ENCODE data around the gene SRC. TPM values are rescaled to one million over a fixed set of nuclear protein-coding genes. Genes with fewer than 3 reads are reported as not detected.

The SRC gene
- total RNA-seq, 2 donors from 2014 or later, result 61.2 to 149 TPM

DNA sequence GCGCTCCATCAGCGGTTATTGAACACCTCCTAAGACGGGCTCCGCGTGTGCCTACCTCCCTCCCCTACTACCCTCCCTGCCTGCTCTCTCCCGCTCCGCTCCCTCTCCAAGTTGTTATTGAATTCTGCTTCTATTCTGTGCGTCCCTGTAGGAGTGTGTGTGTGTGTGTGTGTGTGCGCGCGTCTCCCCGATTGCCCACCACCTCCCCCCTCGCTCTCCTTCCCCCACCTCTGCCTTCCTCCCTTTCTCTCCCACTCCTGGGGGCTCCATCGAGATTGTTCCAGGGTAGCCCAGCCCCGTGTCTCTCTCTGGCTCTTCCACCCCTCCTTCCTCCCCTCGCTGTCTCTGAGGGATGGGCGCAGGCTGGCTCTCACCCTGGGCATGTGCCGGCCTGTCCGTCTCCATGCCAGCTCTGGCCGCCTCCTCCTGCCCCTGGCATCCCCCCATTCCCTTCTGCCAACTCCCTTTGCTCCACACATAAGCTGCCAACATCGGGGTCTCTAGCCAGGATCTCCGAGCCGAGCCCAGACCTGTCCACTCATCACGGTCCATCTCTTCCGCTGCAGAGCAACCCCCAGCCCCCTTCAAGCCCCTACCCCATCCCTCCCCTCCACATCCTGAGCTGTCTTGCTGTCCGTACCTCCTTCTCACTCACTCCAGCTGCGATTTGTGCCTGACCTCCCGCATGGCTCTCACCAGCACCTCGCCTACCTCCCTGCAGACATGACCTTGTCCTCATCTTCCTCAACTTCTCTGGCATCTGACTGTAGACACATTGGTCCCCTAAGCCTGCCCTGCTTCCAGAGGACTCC, 68.5 kb downstream of the SRC start:
- no peak overlapping the region for H3K27ac ChIP-seq
- no peaks in the 10 kb centered on the region for H3K36me3 ChIP-seq
- intact Hi-C loops (cut with DNase I), result no loop called here
- TF ChIP-seq POLR2AphosphoS5 (IDR thresholded peaks at IDR 0.05), result no peak
- TF ChIP-seq CTCF (IDR thresholded peaks at IDR 0.05), result no peak
- no peak for TF ChIP-seq POLR2A (IDR thresholded peaks at IDR 0.05)
- no peaks in the 10 kb centered on the region for H3K9me3 ChIP-seq
- DNase-seq (ENCODE audit: low spot score), result no peak
- H3K4me3 ChIP-seq, result no peak overlapping the region
- no peaks in the 10 kb centered on the region for H3K4me1 ChIP-seq (replicated peaks)
- WGBS, result 21% methylated on average over 29 of the region's 29 CpGs
- H3K27me3 ChIP-seq (replicated peaks; ENCODE audit: insufficient read depth), result no peaks in the 10 kb centered on the region

GRCh38 chr20:37415118-37416085, 69.5 kb downstream of the SRC start:
- no peak for DNase-seq (ENCODE audit: low spot score)
- Histone ChIP-seq H3K36me3 (no peaks in the 10 kb centered on the region), H3K9me3 (no peaks in the 10 kb centered on the region), H3K27ac (no peak overlapping the region), H3K4me3 (no peak overlapping the region), H3K27me3 (replicated peaks; ENCODE audit: insufficient read depth) (no peaks in the 10 kb centered on the region), H3K4me1 (replicated peaks) (no peaks in the 10 kb centered on the region)
- intact Hi-C loops (cut with DNase I), result no loop called here
- 87% methylated on average over 30 of the region's 30 CpGs for WGBS
- no peak for TF ChIP-seq POLR2A (IDR thresholded peaks at IDR 0.05)
- no peak for TF ChIP-seq POLR2AphosphoS5 (IDR thresholded peaks at IDR 0.05)
- TF ChIP-seq CTCF (IDR thresholded peaks at IDR 0.05), result no peak

GRCh38 chr20:37416100-37416847, 70.3 kb downstream of the SRC start:
- no peaks in the 10 kb centered on the region for H3K4me1 ChIP-seq (replicated peaks)
- no peak overlapping the region for H3K4me3 ChIP-seq
- TF ChIP-seq POLR2A (IDR thresholded peaks at IDR 0.05) (no peak), POLR2AphosphoS5 (IDR thresholded peaks at IDR 0.05) (no peak), CTCF (IDR thresholded peaks at IDR 0.05) (no peak)
- DNase-seq (ENCODE audit: low spot score), result no peak
- intact Hi-C loops (cut with DNase I), result no loop called here
- WGBS, result 84% methylated on average over 24 of the region's 27 CpGs
- H3K27me3 ChIP-seq (replicated peaks; ENCODE audit: insufficient read depth), result no peaks in the 10 kb centered on the region
- no peaks in the 10 kb centered on the region for H3K36me3 ChIP-seq
- H3K27ac ChIP-seq, result no peak overlapping the region
- no peaks in the 10 kb centered on the region for H3K9me3 ChIP-seq

- H3K4me1 ChIP-seq (replicated peaks), result no peaks in the 10 kb centered on the region
- H3K4me3 ChIP-seq, result no peak overlapping the region
- intact Hi-C loops (cut with DNase I), result no loop called here
- no peaks in the 10 kb centered on the region for H3K27me3 ChIP-seq (replicated peaks; ENCODE audit: insufficient read depth)
- DNase-seq (ENCODE audit: low spot score), result no peak
- TF ChIP-seq CTCF (IDR thresholded peaks at IDR 0.05) (no peak), POLR2A (IDR thresholded peaks at IDR 0.05) (no peak), POLR2AphosphoS5 (IDR thresholded peaks at IDR 0.05) (no peak)
- H3K36me3 ChIP-seq, result no peaks in the 10 kb centered on the region
- no peak overlapping the region for H3K27ac ChIP-seq
- 91% methylated on average over 22 of the region's 22 CpGs for WGBS
- H3K9me3 ChIP-seq, result no peaks in the 10 kb centered on the region
Measured at GRCh38 chr20:37416848-37417616, 71.1 kb downstream of the SRC start.

All from prostate gland (tissue), 2 donors.